ENCODE results near the gene PCSK4.

Gene PCSK4

DNA sequence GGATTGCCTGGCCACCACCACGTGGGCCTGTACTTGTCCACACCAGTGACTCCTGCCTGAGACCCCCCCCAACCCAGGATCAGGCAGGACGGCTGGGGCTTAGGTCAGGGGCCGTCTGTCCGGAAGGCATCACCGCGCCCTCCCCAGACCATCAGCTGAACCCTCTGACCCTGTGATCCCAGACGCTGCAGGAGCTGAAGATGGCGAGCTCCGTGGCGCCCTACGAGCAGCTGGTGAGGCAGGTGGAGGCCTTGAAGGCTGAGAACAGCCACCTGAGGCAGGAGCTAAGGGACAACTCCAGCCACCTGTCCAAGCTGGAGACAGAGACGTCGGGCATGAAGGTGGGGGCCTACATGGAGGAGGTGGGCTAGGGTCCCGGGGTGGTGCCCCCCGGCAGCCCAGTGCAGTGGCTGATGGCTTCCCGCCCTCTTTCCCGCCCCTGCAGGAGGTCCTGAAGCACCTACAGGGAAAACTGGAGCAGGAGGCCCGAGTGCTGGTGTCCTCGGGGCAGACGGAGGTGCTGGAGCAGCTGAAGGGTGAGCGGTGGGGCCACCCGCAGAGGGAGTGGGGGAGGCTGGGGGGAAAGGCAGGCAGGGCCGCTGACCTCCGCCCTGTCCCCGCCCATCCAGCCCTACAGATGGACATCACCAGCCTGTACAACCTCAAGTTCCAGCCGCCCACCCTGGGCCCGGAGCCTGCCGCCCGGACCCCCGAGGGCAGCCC is 37.2 kb downstream of the PCSK4 start:
- DNase-seq (ENCODE audit: low spot score) = no peak
- in situ Hi-C loops (cut with MboI; ENCODE audit: low sequenced_read_pairs, unreplicated experiment) = no loop called here

GRCh38 chr19:1451916-1452801 is 38.0 kb downstream of the PCSK4 start:
- in situ Hi-C loops (cut with MboI; ENCODE audit: low sequenced_read_pairs, unreplicated experiment) = no loop called here
- DNase-seq (ENCODE audit: low spot score) = no peak
- TF ChIP-seq, protein P1, sequence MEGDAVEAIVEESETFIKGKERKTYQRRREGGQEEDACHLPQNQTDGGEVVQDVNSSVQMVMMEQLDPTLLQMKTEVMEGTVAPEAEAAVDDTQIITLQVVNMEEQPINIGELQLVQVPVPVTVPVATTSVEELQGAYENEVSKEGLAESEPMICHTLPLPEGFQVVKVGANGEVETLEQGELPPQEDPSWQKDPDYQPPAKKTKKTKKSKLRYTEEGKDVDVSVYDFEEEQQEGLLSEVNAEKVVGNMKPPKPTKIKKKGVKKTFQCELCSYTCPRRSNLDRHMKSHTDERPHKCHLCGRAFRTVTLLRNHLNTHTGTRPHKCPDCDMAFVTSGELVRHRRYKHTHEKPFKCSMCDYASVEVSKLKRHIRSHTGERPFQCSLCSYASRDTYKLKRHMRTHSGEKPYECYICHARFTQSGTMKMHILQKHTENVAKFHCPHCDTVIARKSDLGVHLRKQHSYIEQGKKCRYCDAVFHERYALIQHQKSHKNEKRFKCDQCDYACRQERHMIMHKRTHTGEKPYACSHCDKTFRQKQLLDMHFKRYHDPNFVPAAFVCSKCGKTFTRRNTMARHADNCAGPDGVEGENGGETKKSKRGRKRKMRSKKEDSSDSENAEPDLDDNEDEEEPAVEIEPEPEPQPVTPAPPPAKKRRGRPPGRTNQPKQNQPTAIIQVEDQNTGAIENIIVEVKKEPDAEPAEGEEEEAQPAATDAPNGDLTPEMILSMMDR (IDR thresholded peaks at IDR 0.05; ENCODE audit: borderline replicate concordance, control extremely low read depth, extremely low read depth, insufficient read depth, missing control alignments) = no peak

More for the DNA sequence above, 37.2 kb downstream of the PCSK4 start:
- TF ChIP-seq, protein P1 (IDR thresholded peaks at IDR 0.05; ENCODE audit: borderline replicate concordance, control extremely low read depth, extremely low read depth, insufficient read depth, missing control alignments) = no peak

DNA sequence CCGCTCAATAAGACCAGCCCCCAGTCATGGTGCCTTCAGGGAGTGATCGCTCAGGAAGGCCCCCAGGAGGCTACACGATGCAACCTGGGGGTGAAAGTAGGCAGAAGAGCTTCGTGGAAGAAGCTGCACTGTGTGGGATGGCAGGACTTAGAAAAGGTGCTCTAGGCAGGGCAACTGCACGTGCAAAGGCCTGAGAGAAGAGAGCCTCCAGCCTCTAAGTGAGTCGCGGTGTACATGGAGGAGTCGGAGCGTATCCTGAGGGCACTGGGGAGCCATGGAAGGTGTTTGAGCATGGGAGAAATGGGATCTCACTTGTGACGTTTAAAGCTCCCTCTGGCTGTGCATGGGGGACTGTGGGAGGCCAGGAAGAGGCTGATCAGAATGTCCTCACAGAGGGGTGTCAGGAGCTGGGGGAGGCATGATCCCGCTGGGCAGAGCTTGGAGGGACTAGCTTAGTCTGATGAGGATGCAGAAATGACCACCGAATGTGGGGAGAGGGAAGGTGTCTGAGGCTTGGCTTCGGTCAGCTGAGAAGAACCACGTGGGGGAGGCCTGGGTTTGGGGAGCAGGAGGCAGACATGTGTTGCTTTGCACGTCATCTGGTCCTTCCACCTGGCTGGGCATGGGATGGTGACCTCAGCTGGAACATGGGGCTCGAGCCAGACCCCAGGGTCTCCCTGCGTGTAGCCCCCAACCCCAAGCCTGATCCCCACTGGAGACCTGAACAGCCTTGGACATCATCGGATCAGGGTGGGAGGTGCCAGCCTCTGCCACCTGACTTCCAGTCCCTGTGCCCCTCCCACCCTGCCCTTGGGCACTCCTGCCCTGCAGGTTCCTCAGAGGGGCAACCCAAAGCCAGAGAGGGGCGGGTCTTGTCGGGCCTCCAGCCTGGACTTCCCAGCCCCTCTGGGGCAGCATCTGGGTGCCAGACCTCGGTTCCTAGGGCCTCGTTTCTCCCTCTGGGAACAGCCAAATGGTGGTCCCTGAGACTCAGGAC is 39.1 kb downstream of the PCSK4 start:
- in situ Hi-C loops (cut with MboI; ENCODE audit: low sequenced_read_pairs, unreplicated experiment) = no loop called here
- DNase-seq (ENCODE audit: low spot score) = no peak
- TF ChIP-seq, protein P1 (IDR thresholded peaks at IDR 0.05; ENCODE audit: borderline replicate concordance, control extremely low read depth, extremely low read depth, insufficient read depth, missing control alignments) = no peak

GRCh38 chr19:1449467-1450442 is 40.4 kb downstream of the PCSK4 start, which contains the start of gene APC2:
Gene APC2, plus strand, starts transcription at chr19:1450121. Its CDS starts 2,881 bp downstream, at chr19:1453002.
- DNase-seq (ENCODE audit: low spot score) = no peak
- TF ChIP-seq, protein P1 (IDR thresholded peaks at IDR 0.05; ENCODE audit: borderline replicate concordance, control extremely low read depth, extremely low read depth, insufficient read depth, missing control alignments) = no peak
- in situ Hi-C loops (cut with MboI; ENCODE audit: low sequenced_read_pairs, unreplicated experiment) = no loop called here

GRCh38 chr19:1447944-1448343 is 42.2 kb downstream of the PCSK4 start:
- no peak for DNase-seq (ENCODE audit: low spot score)
- in situ Hi-C loops (cut with MboI; ENCODE audit: low sequenced_read_pairs, unreplicated experiment) = no loop called here
- TF ChIP-seq, protein P1 (IDR thresholded peaks at IDR 0.05; ENCODE audit: borderline replicate concordance, control extremely low read depth, extremely low read depth, insufficient read depth, missing control alignments) = no peak

Measured in GM13976 (cell line).